Activated CD4-positive, alpha-beta T cell treated with anti-CD3 and anti-CD28 coated beads, Interleukin-2, amount 10 ng/mL, durations not matched to agents 24 days and 14 days (primary cell): ENCODE measurements around the gene TLN1. TPM values are rescaled to one million over a fixed set of nuclear protein-coding genes. Genes with fewer than 3 reads are reported as not detected.

Experiments used
- DNase-seq: peaks from one replicate; pipeline ENCODE4 v3.0.0; 2022
- H3K27ac Mint-ChIP-seq: one replicate; pipeline ENCODE4 v1.8.0; 2022; ENCODE audit warnings: mild to moderate bottlenecking, mixed read lengths
- H3K27me3 Mint-ChIP-seq: one replicate; pipeline ENCODE4 v1.8.0; 2022; ENCODE audit warnings: mixed read lengths
- H3K36me3 Mint-ChIP-seq: one replicate; pipeline ENCODE4 v1.8.0; 2022; ENCODE audit warnings: low read depth, mild to moderate bottlenecking, mixed read lengths
- H3K4me1 Mint-ChIP-seq: one replicate; pipeline ENCODE4 v1.8.0; 2021; ENCODE audit warnings: mixed read lengths
- H3K4me3 Mint-ChIP-seq: one replicate; pipeline ENCODE4 v1.8.0; 2022; ENCODE audit warnings: mild to moderate bottlenecking, moderate library complexity, mixed read lengths
- H3K9me3 Mint-ChIP-seq: one replicate; pipeline ENCODE4 v1.8.0; 2021; ENCODE audit warnings: mixed read lengths
- intact Hi-C: fragments of 100-400 bp; cut with micrococcal nuclease; formaldehyde crosslinking; loops from one replicate; pipeline ENCODE4 v1.15.1; 2023
- total RNA-seq: library from RNA; stranded (reverse); gene quantifications from 2 replicates; pipeline ENCODE4 v1.2.3, GENCODE V29; 2022

The TLN1 gene
- total RNA-seq, 1 donor from 2014 or later, result 220 TPM

GRCh38 chr9:35714579-35715252, 17.3 kb downstream of the TLN1 start:
- Mint-ChIP-seq H3K36me3 (peaks cover 83% of the 10 kb centered on the region), H3K27me3 (no peaks in the 10 kb centered on the region), H3K27ac (no peak overlapping the region), H3K4me1 (peaks cover 4% of the 10 kb centered on the region), H3K9me3 (no peaks in the 10 kb centered on the region), H3K4me3 (no peak overlapping the region)
- intact Hi-C loops, result no loop called here
- DNase-seq, result no peak

- Mint-ChIP-seq H3K27me3 (no peaks in the 10 kb centered on the region), H3K27ac (no peak overlapping the region), H3K4me3 (no peak overlapping the region), H3K9me3 (no peaks in the 10 kb centered on the region), H3K4me1 (peaks cover 4% of the 10 kb centered on the region), H3K36me3 (peaks cover 80% of the 10 kb centered on the region)
- intact Hi-C loops, result no loop called here
- no peak for DNase-seq
Measured at GRCh38 chr9:35714123-35714522, 17.9 kb downstream of the TLN1 start.

- no peak for DNase-seq
- intact Hi-C loops, result no loop called here
- peaks cover 4% of the 10 kb centered on the region for H3K4me1 Mint-ChIP-seq
- H3K27ac Mint-ChIP-seq, result no peak overlapping the region
- H3K9me3 Mint-ChIP-seq, result no peaks in the 10 kb centered on the region
- H3K27me3 Mint-ChIP-seq, result no peaks in the 10 kb centered on the region
- H3K36me3 Mint-ChIP-seq, result peaks cover 83% of the 10 kb centered on the region
- H3K4me3 Mint-ChIP-seq, result no peak overlapping the region
Measured at GRCh38 chr9:35713578-35713977, 18.4 kb downstream of the TLN1 start.

GRCh38 chr9:35712762-35713400, 19.1 kb downstream of the TLN1 start:
- H3K9me3 Mint-ChIP-seq, result no peaks in the 10 kb centered on the region
- peaks cover 4% of the 10 kb centered on the region for H3K4me1 Mint-ChIP-seq
- H3K4me3 Mint-ChIP-seq, result no peak overlapping the region
- intact Hi-C loops, result no loop called here
- no peak overlapping the region for H3K27ac Mint-ChIP-seq
- DNase-seq, result no peak
- H3K36me3 Mint-ChIP-seq, result peaks cover 83% of the 10 kb centered on the region
- no peaks in the 10 kb centered on the region for H3K27me3 Mint-ChIP-seq

GRCh38 chr9:35711501-35712428, 20.2 kb downstream of the TLN1 start:
- Mint-ChIP-seq H3K36me3 (peaks cover 86% of the 10 kb centered on the region), H3K27me3 (no peaks in the 10 kb centered on the region), H3K9me3 (no peaks in the 10 kb centered on the region), H3K27ac (peak overlapping the region; percentile 23), H3K4me1 (peaks cover 4% of the 10 kb centered on the region), H3K4me3 (no peak overlapping the region)
- intact Hi-C loops, result no loop called here
- no peak for DNase-seq

GRCh38 chr9:35710818-35711500, 21.0 kb downstream of the TLN1 start:
- H3K4me3 Mint-ChIP-seq, result no peak overlapping the region
- intact Hi-C loops, result no loop called here
- H3K9me3 Mint-ChIP-seq, result no peaks in the 10 kb centered on the region
- H3K36me3 Mint-ChIP-seq, result peaks cover 87% of the 10 kb centered on the region
- no peak for DNase-seq
- H3K27ac Mint-ChIP-seq, result no peak overlapping the region
- peaks cover 4% of the 10 kb centered on the region for H3K4me1 Mint-ChIP-seq
- H3K27me3 Mint-ChIP-seq, result no peaks in the 10 kb centered on the region

- Mint-ChIP-seq H3K27ac (no peak overlapping the region), H3K36me3 (peaks cover 82% of the 10 kb centered on the region)
Measured at GRCh38 chr9:35708146-35708545, 23.8 kb downstream of the TLN1 start.

GRCh38 chr9:35706951-35707350, 25.0 kb downstream of the TLN1 start:
- Mint-ChIP-seq H3K4me1 (peaks cover 1% of the 10 kb centered on the region), H3K27ac (no peak overlapping the region), H3K27me3 (no peaks in the 10 kb centered on the region), H3K4me3 (no peak overlapping the region), H3K36me3 (peaks cover 79% of the 10 kb centered on the region), H3K9me3 (no peaks in the 10 kb centered on the region)
- intact Hi-C loops, result no loop called here
- no peak for DNase-seq

More at GRCh38 chr9:35708146-35708545, 23.8 kb downstream of the TLN1 start:
- no peaks in the 10 kb centered on the region for H3K9me3 Mint-ChIP-seq
- H3K4me1 Mint-ChIP-seq, result peaks cover 4% of the 10 kb centered on the region
- H3K4me3 Mint-ChIP-seq, result no peak overlapping the region
- no peaks in the 10 kb centered on the region for H3K27me3 Mint-ChIP-seq
- intact Hi-C loops, result no loop called here
- DNase-seq, result no peak

- Mint-ChIP-seq H3K27ac (no peak overlapping the region), H3K27me3 (no peaks in the 10 kb centered on the region), H3K4me1 (no peaks in the 10 kb centered on the region), H3K4me3 (no peak overlapping the region), H3K36me3 (peaks cover 69% of the 10 kb centered on the region), H3K9me3 (no peaks in the 10 kb centered on the region)
- DNase-seq, result no peak
- intact Hi-C loops, result no loop called here
Measured at GRCh38 chr9:35705836-35706430, 26.1 kb downstream of the TLN1 start.

- intact Hi-C loops, result no loop called here
- H3K27me3 Mint-ChIP-seq, result no peaks in the 10 kb centered on the region
- DNase-seq, result no peak
- no peaks in the 10 kb centered on the region for H3K4me1 Mint-ChIP-seq
- peaks cover 64% of the 10 kb centered on the region for H3K36me3 Mint-ChIP-seq
- H3K9me3 Mint-ChIP-seq, result no peaks in the 10 kb centered on the region
- H3K4me3 Mint-ChIP-seq, result no peak overlapping the region
- H3K27ac Mint-ChIP-seq, result no peak overlapping the region
Measured at GRCh38 chr9:35705372-35705771, 26.6 kb downstream of the TLN1 start.

GRCh38 chr9:35703906-35704672, 27.9 kb downstream of the TLN1 start:
- peaks cover 58% of the 10 kb centered on the region for H3K36me3 Mint-ChIP-seq
- no peaks in the 10 kb centered on the region for H3K27me3 Mint-ChIP-seq
- no peaks in the 10 kb centered on the region for H3K4me1 Mint-ChIP-seq
- H3K9me3 Mint-ChIP-seq, result no peaks in the 10 kb centered on the region
- no peak overlapping the region for H3K27ac Mint-ChIP-seq
- no peak overlapping the region for H3K4me3 Mint-ChIP-seq
- DNase-seq, result no peak
- intact Hi-C loops, result no loop called here

- Mint-ChIP-seq H3K36me3 (peaks cover 53% of the 10 kb centered on the region), H3K27ac (no peak overlapping the region), H3K4me3 (no peak overlapping the region), H3K4me1 (no peaks in the 10 kb centered on the region), H3K9me3 (no peaks in the 10 kb centered on the region), H3K27me3 (no peaks in the 10 kb centered on the region)
- intact Hi-C loops, result no loop called here
- no peak for DNase-seq
Measured at GRCh38 chr9:35702696-35703095, 29.3 kb downstream of the TLN1 start.

- intact Hi-C loops, result no loop called here
- peaks cover 50% of the 10 kb centered on the region for H3K36me3 Mint-ChIP-seq
- no peak overlapping the region for H3K4me3 Mint-ChIP-seq
- no peak for DNase-seq
- peaks cover 2% of the 10 kb centered on the region for H3K4me1 Mint-ChIP-seq
- no peaks in the 10 kb centered on the region for H3K27me3 Mint-ChIP-seq
- no peaks in the 10 kb centered on the region for H3K9me3 Mint-ChIP-seq
- no peak overlapping the region for H3K27ac Mint-ChIP-seq
Measured at GRCh38 chr9:35700942-35701341, 31.1 kb downstream of the TLN1 start.
